ENCODE measurements around the gene SP1. TPM values are rescaled to one million over a fixed set of nuclear protein-coding genes. Genes with fewer than 3 reads are reported as not detected.
"Not testable (repeated sequence)": the region's sequence is repeated elsewhere in the genome, so short reads cannot be mapped to it uniquely, and the experiment has no call there.

SP1 gene
- total and polyA plus RNA-seq, 2 experiments from 2014 or later, result 11.1 to 68.4 TPM

GRCh38 chr12:53365245-53365904, 14.6 kb upstream of the SP1 start (continued):
- no peak for TF ChIP-seq REST (IDR thresholded peaks at IDR 0.05; ENCODE audit: unreplicated experiment)
- TF ChIP-seq NANOG (IDR thresholded peaks at IDR 0.05; ENCODE audit: borderline replicate concordance), result no peak

GRCh38 chr12:53373554-53374133, 6.3 kb upstream of the SP1 start:
- H3K9me2 ChIP-seq (ENCODE audit: insufficient read depth); H3K4me3 ChIP-seq; H3K27ac Mint-ChIP-seq; ATAC-seq; H3K4me2 ChIP-seq; H4K20me1 ChIP-seq (replicated peaks; ENCODE audit: insufficient read depth); H3K79me2 ChIP-seq (replicated peaks; ENCODE audit: insufficient read depth); H3K27ac ChIP-seq (ENCODE audit: low read depth); H3K4me3 Mint-ChIP-seq; H3K36me3 Mint-ChIP-seq (ENCODE audit: low read depth); H3K27me3 ChIP-seq (ENCODE audit: insufficient read depth); DNase-seq (ENCODE audit: low spot score); H3K9me3 Mint-ChIP-seq; H3K36me3 ChIP-seq (ENCODE audit: insufficient read depth); H3K27me3 Mint-ChIP-seq (ENCODE audit: insufficient read depth, low read depth, poor library complexity): not testable (repeated sequence)
- peak overlapping the region; percentile 80; the same call in 1 of the 2 replicates for H2AFZ ChIP-seq
- H3F3A ChIP-seq (replicated peaks; ENCODE audit: low read depth), result peaks cover 17% of the 10 kb centered on the region
- H3K4me1 Mint-ChIP-seq, result peaks cover 18% of the 10 kb centered on the region
- peaks cover 21% of the 10 kb centered on the region for H3K4me1 ChIP-seq (ENCODE audit: insufficient read depth)

GRCh38 chr12:53374277-53374676, 5.7 kb upstream of the SP1 start:
- H3K4me2 ChIP-seq, H3K27ac Mint-ChIP-seq: not testable (repeated sequence)
- H2AFZ ChIP-seq, result peak overlapping the region; percentile 80; the same call in 1 of the 2 replicates

GRCh38 chr12:53376747-53377146, 3.2 kb upstream of the SP1 start:
- Histone ChIP-seq H3K36me3 (ENCODE audit: insufficient read depth) (0 out of 2 replicates have a peak, but pooled peaks cover 3% of the 10 kb centered on the region), H3F3A (replicated peaks; ENCODE audit: low read depth) (peaks cover 13% of the 10 kb centered on the region), H3K4me3 (no peak overlapping the region), H2AFZ (no peak overlapping the region), H3K27ac (ENCODE audit: low read depth) (no peak overlapping the region), H3K4me2 (no peak overlapping the region), H4K20me1 (replicated peaks; ENCODE audit: insufficient read depth) (no peaks in the 10 kb centered on the region), H3K79me2 (replicated peaks; ENCODE audit: insufficient read depth) (peaks cover 7% of the 10 kb centered on the region), H3K4me1 (ENCODE audit: insufficient read depth) (peaks cover 19% of the 10 kb centered on the region), H3K9me2 (ENCODE audit: insufficient read depth) (no peaks in the 10 kb centered on the region), H3K27me3 (ENCODE audit: insufficient read depth) (no peaks in the 10 kb centered on the region)
- ATAC-seq, result no peak
- Mint-ChIP-seq H3K27me3 (ENCODE audit: insufficient read depth, low read depth, poor library complexity) (peaks cover 4% of the 10 kb centered on the region), H3K4me3 (no peak overlapping the region; the same call in 2 of the 3 replicates), H3K9me3 (no peaks in the 10 kb centered on the region; the same call in 2 of the 3 replicates), H3K4me1 (peaks cover 17% of the 10 kb centered on the region), H3K36me3 (ENCODE audit: low read depth) (peaks cover 12% of the 10 kb centered on the region; the same call in 2 of the 3 replicates), H3K27ac (0 out of 2 replicates have a peak overlapping the region, but pooled peaks have one; percentile 37)
- DNase-seq (ENCODE audit: low spot score), result no peak
- no peak for TF ChIP-seq CTCF (conservative IDR thresholded peaks at IDR 0.05; ENCODE audit: low read depth in 2 of 2)
- TF ChIP-seq NANOG (IDR thresholded peaks at IDR 0.05; ENCODE audit: borderline replicate concordance), result no peak
- no peak for TF ChIP-seq ZNF331 (CRISPR knock-in tag; IDR thresholded peaks at IDR 0.05; ENCODE audit: low read depth)
- TF ChIP-seq REST (IDR thresholded peaks at IDR 0.05; ENCODE audit: unreplicated experiment), result no peak
- no peak for TF ChIP-seq ZNF114 (CRISPR knock-in tag; IDR thresholded peaks at IDR 0.05)

More at GRCh38 chr12:53374277-53374676, 5.7 kb upstream of the SP1 start:
- not testable (repeated sequence) for H3K36me3 ChIP-seq (ENCODE audit: insufficient read depth); H3K27me3 ChIP-seq (ENCODE audit: insufficient read depth); H3K27ac ChIP-seq (ENCODE audit: low read depth); DNase-seq (ENCODE audit: low spot score); H4K20me1 ChIP-seq (replicated peaks; ENCODE audit: insufficient read depth); H3K36me3 Mint-ChIP-seq (ENCODE audit: low read depth); H3K27me3 Mint-ChIP-seq (ENCODE audit: insufficient read depth, low read depth, poor library complexity); H3K79me2 ChIP-seq (replicated peaks; ENCODE audit: insufficient read depth); H3K4me3 Mint-ChIP-seq; H3K9me3 Mint-ChIP-seq; H3K9me2 ChIP-seq (ENCODE audit: insufficient read depth); ATAC-seq; H3K4me3 ChIP-seq
- H3F3A ChIP-seq (replicated peaks; ENCODE audit: low read depth), result peaks cover 17% of the 10 kb centered on the region
- H3K4me1 ChIP-seq (ENCODE audit: insufficient read depth), result peaks cover 23% of the 10 kb centered on the region
- H3K4me1 Mint-ChIP-seq, result peaks cover 18% of the 10 kb centered on the region

Data from GM23338 (cell line).